MM.1S (cell line): ENCODE measurements around the gene PBX3.

ENCODE experiments used
- EZH2 ChIP-seq: fragments of 300-600 bp; sonication (generic); optimal IDR thresholded peaks from 2 replicates; pipeline ENCODE3; 2017; ENCODE audit warnings: low read depth, mild to moderate bottlenecking, antibody characterized with exemption, low read length, mixed read lengths
- EZH2phosphoT487 ChIP-seq: fragments of 300-600 bp; sonication (generic); IDR thresholded peaks from 2 replicates; pipeline ENCODE4 v1.6.1; 2018; ENCODE audit warnings: antibody characterized with exemption, low read length
- TF ChIP-seq, protein P1 (sequence below): fragments of 300-600 bp; sonication (generic); IDR thresholded peaks from 2 replicates; pipeline ENCODE4 v1.5.1; 2016; ENCODE audit warnings: antibody characterized with exemption, low read length, mixed read lengths

- TF ChIP-seq, protein P1, sequence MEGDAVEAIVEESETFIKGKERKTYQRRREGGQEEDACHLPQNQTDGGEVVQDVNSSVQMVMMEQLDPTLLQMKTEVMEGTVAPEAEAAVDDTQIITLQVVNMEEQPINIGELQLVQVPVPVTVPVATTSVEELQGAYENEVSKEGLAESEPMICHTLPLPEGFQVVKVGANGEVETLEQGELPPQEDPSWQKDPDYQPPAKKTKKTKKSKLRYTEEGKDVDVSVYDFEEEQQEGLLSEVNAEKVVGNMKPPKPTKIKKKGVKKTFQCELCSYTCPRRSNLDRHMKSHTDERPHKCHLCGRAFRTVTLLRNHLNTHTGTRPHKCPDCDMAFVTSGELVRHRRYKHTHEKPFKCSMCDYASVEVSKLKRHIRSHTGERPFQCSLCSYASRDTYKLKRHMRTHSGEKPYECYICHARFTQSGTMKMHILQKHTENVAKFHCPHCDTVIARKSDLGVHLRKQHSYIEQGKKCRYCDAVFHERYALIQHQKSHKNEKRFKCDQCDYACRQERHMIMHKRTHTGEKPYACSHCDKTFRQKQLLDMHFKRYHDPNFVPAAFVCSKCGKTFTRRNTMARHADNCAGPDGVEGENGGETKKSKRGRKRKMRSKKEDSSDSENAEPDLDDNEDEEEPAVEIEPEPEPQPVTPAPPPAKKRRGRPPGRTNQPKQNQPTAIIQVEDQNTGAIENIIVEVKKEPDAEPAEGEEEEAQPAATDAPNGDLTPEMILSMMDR: no peak
- TF ChIP-seq EZH2 (no peak), EZH2phosphoT487 (no peak)
Observed at GRCh38 chr9:125754096-125754495, 6.9 kb downstream of the PBX3 start.
